ENCODE data around the gene SH2B2.

The SH2B2 gene

DNA sequence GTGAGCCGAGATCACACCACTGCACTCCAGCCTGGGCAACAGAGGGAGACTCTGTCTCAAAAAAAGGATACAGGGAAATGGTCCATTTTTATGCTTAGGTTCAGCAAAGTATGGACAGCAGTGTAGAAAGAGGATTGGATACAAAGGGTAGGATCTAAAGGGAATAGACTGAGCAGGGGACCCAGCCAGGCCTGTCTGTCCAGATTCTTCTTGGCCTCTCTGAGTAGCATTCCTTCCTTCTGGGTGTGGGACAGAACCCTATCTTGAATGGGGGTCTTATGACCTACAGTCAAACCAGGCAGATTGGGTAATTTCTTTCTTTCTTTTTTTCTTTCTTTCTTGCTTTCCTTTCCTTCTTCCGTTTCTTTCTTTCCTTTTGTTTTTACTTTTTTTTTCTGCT lies 25.6 kb downstream of the SH2B2 start:
- H3K27ac ChIP-seq: no peak overlapping the region
- TF ChIP-seq ZFX (IDR thresholded peaks at IDR 0.05): no peak
- TF ChIP-seq, protein P1, sequence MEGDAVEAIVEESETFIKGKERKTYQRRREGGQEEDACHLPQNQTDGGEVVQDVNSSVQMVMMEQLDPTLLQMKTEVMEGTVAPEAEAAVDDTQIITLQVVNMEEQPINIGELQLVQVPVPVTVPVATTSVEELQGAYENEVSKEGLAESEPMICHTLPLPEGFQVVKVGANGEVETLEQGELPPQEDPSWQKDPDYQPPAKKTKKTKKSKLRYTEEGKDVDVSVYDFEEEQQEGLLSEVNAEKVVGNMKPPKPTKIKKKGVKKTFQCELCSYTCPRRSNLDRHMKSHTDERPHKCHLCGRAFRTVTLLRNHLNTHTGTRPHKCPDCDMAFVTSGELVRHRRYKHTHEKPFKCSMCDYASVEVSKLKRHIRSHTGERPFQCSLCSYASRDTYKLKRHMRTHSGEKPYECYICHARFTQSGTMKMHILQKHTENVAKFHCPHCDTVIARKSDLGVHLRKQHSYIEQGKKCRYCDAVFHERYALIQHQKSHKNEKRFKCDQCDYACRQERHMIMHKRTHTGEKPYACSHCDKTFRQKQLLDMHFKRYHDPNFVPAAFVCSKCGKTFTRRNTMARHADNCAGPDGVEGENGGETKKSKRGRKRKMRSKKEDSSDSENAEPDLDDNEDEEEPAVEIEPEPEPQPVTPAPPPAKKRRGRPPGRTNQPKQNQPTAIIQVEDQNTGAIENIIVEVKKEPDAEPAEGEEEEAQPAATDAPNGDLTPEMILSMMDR (conservative IDR thresholded peaks at IDR 0.05): no peak

DNA sequence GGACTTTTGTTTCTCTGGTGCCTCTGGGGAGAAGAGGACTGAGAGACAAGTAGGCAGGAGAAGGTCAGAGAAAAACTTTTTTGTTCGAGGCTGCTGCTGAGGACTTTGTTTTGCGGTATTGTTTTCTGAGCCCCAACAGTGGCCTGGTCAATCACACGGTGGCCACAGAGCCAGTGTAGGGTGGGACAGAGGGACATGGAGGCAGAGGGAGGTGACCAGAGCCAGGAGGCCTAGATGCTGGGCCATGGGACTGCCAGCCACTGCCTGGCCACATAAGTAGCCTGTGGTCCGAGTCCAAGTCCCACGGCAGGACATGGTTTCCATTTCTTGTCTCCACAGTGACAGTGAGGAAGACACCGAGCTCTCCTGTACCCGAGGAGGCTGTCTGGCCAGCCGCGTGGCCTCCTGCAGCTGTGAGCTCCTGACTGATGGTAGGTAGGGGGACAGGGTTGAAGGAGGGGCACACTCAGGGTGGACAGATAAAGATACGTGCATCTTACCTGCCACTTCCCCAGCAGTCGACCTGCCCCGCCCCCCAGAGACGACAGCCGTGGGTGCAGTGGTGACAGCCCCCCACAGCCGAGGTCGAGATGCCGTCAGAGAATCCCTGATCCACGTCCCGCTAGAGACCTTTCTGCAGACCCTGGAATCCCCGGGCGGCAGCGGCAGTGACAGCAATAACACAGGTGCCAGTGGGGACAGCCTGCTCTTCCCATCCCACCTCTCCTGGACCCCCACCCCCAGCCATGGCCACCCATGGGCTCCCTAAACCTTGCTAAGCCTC lies 27.5 kb downstream of the SH2B2 start:
- TF ChIP-seq, protein P1 (conservative IDR thresholded peaks at IDR 0.05): no peak
- no peak for TF ChIP-seq ZFX (IDR thresholded peaks at IDR 0.05)
- no peak overlapping the region for H3K27ac ChIP-seq

DNA sequence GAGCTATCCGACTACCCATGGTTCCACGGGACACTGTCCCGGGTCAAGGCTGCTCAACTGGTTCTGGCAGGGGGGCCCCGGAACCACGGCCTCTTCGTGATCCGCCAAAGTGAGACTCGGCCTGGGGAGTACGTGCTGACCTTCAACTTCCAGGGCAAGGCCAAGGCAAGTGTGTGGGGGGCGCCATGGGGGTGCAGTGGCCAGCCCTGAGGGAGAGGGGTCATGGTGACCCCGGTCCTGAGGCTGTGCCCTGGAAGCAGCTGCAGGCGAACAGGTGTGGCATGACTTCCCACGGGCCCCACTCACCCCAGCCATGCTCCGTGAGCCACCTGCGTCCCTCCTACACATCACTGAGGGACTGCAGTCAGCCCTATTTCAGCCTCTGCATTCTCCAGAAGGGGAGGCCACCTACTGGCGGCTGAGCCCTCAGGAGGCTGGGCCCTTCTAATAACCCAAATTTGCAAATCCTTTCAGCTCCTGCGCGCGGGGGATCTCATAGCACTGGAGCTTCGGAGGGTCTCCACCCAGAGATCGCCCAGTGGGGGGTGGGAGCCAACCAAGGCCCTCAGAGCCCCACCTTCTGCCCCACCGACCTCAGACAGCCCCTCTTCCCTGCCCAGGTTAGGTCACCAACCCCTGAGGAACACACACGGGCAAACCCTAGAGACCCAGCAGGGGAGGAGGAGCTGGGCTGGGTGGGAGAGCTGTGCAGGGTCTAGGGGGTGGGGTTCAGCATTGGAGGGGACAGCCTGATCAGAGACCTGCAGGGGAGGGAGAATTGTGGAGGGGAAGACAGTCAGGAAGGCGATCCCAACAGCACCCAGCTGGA lies 30.8 kb downstream of the SH2B2 start:
- TF ChIP-seq ZFX (IDR thresholded peaks at IDR 0.05): no peak
- TF ChIP-seq, protein P1 (conservative IDR thresholded peaks at IDR 0.05): no peak
- no peak overlapping the region for H3K27ac ChIP-seq

DNA sequence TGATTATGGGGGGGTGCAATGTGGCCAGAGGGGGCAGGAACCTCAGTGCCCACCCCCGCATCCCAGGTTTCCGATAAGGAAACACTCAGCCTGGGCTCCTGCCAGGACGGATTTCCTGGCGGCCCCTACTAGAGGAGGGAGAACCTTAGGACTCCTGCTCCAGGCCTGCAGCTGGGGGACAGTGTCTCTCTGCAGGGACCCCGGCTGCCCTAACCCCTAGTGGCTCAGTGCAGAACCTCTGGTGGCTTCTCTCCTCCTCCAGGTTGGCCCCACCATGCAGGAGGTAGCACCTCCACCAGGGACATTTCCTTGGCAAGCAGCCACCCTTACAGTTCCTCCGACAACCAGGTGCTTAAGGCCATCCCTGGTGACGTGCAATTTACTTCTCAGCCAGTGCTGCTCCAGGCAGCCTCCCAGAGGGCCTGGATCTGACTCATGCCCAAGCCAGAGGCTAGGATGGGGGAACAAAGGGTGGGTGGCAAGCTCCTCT lies 31.9 kb downstream of the SH2B2 start:
- TF ChIP-seq, protein P1 (conservative IDR thresholded peaks at IDR 0.05): no peak
- no peak for TF ChIP-seq ZFX (IDR thresholded peaks at IDR 0.05)
- no peak overlapping the region for H3K27ac ChIP-seq

DNA sequence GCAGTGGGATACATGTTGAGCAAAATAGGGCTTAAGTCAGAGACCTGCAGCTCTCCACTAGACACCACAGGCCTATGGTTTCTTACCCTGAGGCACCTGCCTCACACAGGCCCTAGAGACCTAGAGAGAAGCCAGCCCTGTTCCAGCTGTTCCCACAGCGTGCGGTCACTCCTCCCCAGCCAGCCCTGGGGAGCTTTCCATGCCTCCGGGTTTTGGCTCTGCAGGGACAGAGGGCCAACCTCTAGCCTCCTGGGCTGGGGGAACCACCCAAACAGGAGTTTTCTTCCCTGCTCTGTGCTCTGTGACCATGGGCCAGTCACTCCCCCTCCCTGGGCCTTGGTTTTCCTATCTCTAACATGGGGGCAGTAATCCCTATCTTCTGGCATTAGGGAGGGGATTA lies 33.0 kb downstream of the SH2B2 start:
- TF ChIP-seq ZFX (IDR thresholded peaks at IDR 0.05): no peak
- TF ChIP-seq, protein P1 (conservative IDR thresholded peaks at IDR 0.05): no peak
- H3K27ac ChIP-seq: no peak overlapping the region

DNA sequence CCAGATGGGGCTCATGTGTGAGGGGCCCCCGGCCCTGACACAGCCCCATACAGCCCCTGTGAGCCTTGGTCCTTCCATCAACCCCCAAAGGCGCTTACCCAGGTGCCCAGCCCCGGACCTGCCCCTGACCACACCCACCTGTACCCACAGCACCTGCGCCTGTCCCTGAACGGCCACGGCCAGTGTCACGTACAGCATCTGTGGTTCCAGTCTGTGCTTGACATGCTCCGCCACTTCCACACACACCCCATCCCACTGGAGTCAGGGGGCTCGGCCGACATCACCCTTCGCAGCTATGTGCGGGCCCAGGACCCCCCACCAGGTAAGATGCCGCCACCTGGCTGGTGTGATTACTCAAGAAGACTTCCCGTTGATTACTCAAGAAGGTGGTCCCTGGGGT lies 33.5 kb downstream of the SH2B2 start:
- TF ChIP-seq, protein P1 (conservative IDR thresholded peaks at IDR 0.05): no peak
- no peak overlapping the region for H3K27ac ChIP-seq

Data from C4-2B (cell line).